K562 (cell line): Measurements from ENCODE around the gene LAMA2. TPM values are rescaled to one million over a fixed set of nuclear protein-coding genes. Genes with fewer than 3 reads are reported as not detected.

ENCODE experiments used
- ATAC-seq: fragments of 200-7000 bp; cut with Tn5 transposase; 3 replicates; pipeline ENCODE4 v1.9.1; 2020; ENCODE audit warnings: moderate library complexity
- BruUV-seq: library from RNA; stranded (reverse); fragments of 400-500 nt; replicated peaks from 2 replicates; lab custom pipeline; 2021; lab: Mats Ljungman, UMichigan
- CTCF ChIA-PET: fragments of 300-600 bp; formaldehyde crosslinking; extraction: SDS; loops from one replicate; lab custom pipeline; 2021; ENCODE audit warnings: low intra/inter-chr PET ratio; lab: Yijun Ruan, JAX
- POLR2A ChIA-PET: fragments of 300-600, 350-650 bp; sonication (Branson Sonifier 250); formaldehyde crosslinking; extraction: SDS; loops from one replicate; lab custom pipeline; 2021; ENCODE audit warnings: antibody characterized with exemption, inconsistent platforms; lab: Yijun Ruan, JAX
- DNase-seq, 4 experiments: peaks; one replicate each; pipeline versions ENCODE4 v3.0.0 to v3.0.0-alpha.2; 2011 to 2018; ENCODE audit warnings: low spot score in 3 of 4, mixed read lengths in 3 of 4; ENCODE audit errors: extremely low read depth in 1 of 4
- FAIRE-seq: peaks from 2 replicates; lab custom pipeline; 2011; peaks lifted over from hg19 to GRCh38; lab: Jason Lieb, UNC
- H2AFZ ChIP-seq: 2 replicates; pipeline ENCODE4 v1.6.0; 2011; ENCODE audit warnings: low read depth, low read length, control low read depth, inconsistent platforms
- H3K27ac ChIP-seq: fragments of 200-600 bp; 3 replicates; pipeline ENCODE4 v1.8.0; 2011; ENCODE audit warnings: low read depth, mild to moderate bottlenecking, control low read depth, inconsistent platforms, low read length, moderate library complexity, mixed read lengths; ENCODE audit errors: extremely low read depth
- H3K27me3 ChIP-seq, 2 experiments: fragments of 300-600 bp in 1 of 2; 2 replicates in 1 of 2; 3 replicates in 1 of 2; pipeline versions ENCODE4 v1.6.0 to v1.8.0; 2011; ENCODE audit warnings: inconsistent platforms in 2 of 2, low read length in 2 of 2, mild to moderate bottlenecking in 1 of 2, mixed read lengths in 1 of 2, moderate library complexity in 1 of 2; ENCODE audit not compliant: control insufficient read depth in 2 of 2, insufficient read depth in 2 of 2
- H3K36me3 ChIP-seq: fragments of 300-600 bp; 3 replicates; pipeline ENCODE4 v1.8.0; 2011; ENCODE audit warnings: mild to moderate bottlenecking, low read length, inconsistent platforms; ENCODE audit not compliant: control insufficient read depth, insufficient read depth
- H3K4me1 ChIP-seq, 2 experiments: fragments of 200-600 bp in 1 of 2; replicated peaks in 1 of 2; 2 replicates in 1 of 2; 3 replicates in 1 of 2; pipeline versions ENCODE4 v1.5.1 to v1.8.0; 2011; ENCODE audit warnings: inconsistent platforms in 2 of 2, low read length in 2 of 2, mild to moderate bottlenecking in 1 of 2, mixed read lengths in 1 of 2, moderate library complexity in 1 of 2; ENCODE audit not compliant: control insufficient read depth in 2 of 2, insufficient read depth in 2 of 2
- H3K4me2 ChIP-seq: 2 replicates; pipeline ENCODE4 v1.6.1; 2011; ENCODE audit warnings: low read length, control low read depth, inconsistent platforms, mixed read lengths; ENCODE audit not compliant: insufficient read depth
- H3K4me3 ChIP-seq: fragments of 200-600 bp; sonication (generic), shearing (Covaris generic); 2 replicates; pipeline ENCODE4 v1.5.1; 2016; ENCODE audit warnings: control low read depth, inconsistent platforms
- H3K79me2 ChIP-seq: fragments of 200-600 bp; 3 replicates; pipeline ENCODE4 v1.8.0; 2011; ENCODE audit warnings: low read length, inconsistent platforms; ENCODE audit not compliant: control insufficient read depth, insufficient read depth
- H3K9ac ChIP-seq, 2 experiments: 2 replicates each; pipeline versions ENCODE4 v1.6.0 to v1.6.1; 2011; ENCODE audit warnings: low read depth in 2 of 2, low read length in 2 of 2, control low read depth in 1 of 2, inconsistent platforms in 1 of 2, mild to moderate bottlenecking in 1 of 2, mixed read lengths in 1 of 2; ENCODE audit not compliant: insufficient read depth in 1 of 2
- H3K9me1 ChIP-seq: one replicate; pipeline ENCODE4 v1.6.0; 2011; ENCODE audit warnings: inconsistent platforms, mild to moderate bottlenecking, low read length, moderate library complexity; ENCODE audit not compliant: control insufficient read depth, insufficient read depth
- H3K9me3 ChIP-seq: replicated peaks from 2 replicates; pipeline ENCODE4 v1.5.1; 2011; ENCODE audit warnings: low read depth, low read length, inconsistent platforms; ENCODE audit not compliant: control insufficient read depth, insufficient read depth
- H4K20me1 ChIP-seq: replicated peaks from 2 replicates; pipeline ENCODE4 v1.6.1; 2011; ENCODE audit warnings: low read length, inconsistent platforms, mixed read lengths; ENCODE audit not compliant: control insufficient read depth, insufficient read depth
- ATF6 ChIP-seq: sonication (generic); formaldehyde crosslinking; IDR thresholded peaks from 2 replicates; pipeline ENCODE4 v1.4.0; 2020; ENCODE audit warnings: mild to moderate bottlenecking, missing genetic modification reagents
- E2F3 ChIP-seq: fragments of 250-450 bp; sonication (Bioruptor Pico); IDR thresholded peaks from 2 replicates; pipeline ENCODE4 v1.4.0; 2020; ENCODE audit warnings: mild to moderate bottlenecking
- HES1 ChIP-seq: fragments of 450-650 bp; IDR thresholded peaks from 2 replicates; pipeline ENCODE4 v1.6.1; 2016; ENCODE audit warnings: low read depth, mild to moderate bottlenecking, moderate library complexity
- JUNB ChIP-seq: fragments of 450-650 bp; formaldehyde crosslinking; conservative IDR thresholded peaks from 2 replicates; pipeline ENCODE4 v1.4.0; 2020; ENCODE audit warnings: mild to moderate bottlenecking
- JUND ChIP-seq, 2 experiments: IDR thresholded peaks; 2 replicates in 1 of 2; 3 replicates in 1 of 2; pipeline ENCODE4 v1.6.1; 2011; ENCODE audit warnings: borderline replicate concordance in 2 of 2, low read depth in 2 of 2, low read length in 2 of 2, improper control_type of control experiment in 1 of 2, missing biosample characterization in 1 of 2, missing genetic modification characterization in 1 of 2, missing genetic modification reagents in 1 of 2
- KHSRP ChIP-seq: fragments of 450-650 bp; IDR thresholded peaks from 2 replicates; pipeline ENCODE4 v1.6.1; 2017
- PRPF4 ChIP-seq: fragments of 200-400 bp; formaldehyde crosslinking; IDR thresholded peaks from one replicate; pipeline ENCODE4 v1.6.1; 2017; ENCODE audit warnings: low read length, low read depth, mild to moderate bottlenecking; ENCODE audit not compliant: insufficient read depth, poor library complexity, severe bottlenecking
- ZBTB8A ChIP-seq: fragments of 450-650 bp; IDR thresholded peaks from 2 replicates; pipeline ENCODE4 v1.6.1; 2018; ENCODE audit warnings: mild to moderate bottlenecking, moderate library complexity; ENCODE audit not compliant: partially characterized antibody
- ZNF589 ChIP-seq: fragments of 200-800 bp; sonication (Bioruptor generic); IDR thresholded peaks from 2 replicates; pipeline ENCODE4 v1.6.1; 2016; ENCODE audit warnings: low read depth, missing genetic modification characterization, missing compliant biosample characterization
- ZNF644 ChIP-seq: fragments of 200-800 bp; sonication (Bioruptor generic); IDR thresholded peaks from 2 replicates; pipeline ENCODE4 v1.6.1; 2016; ENCODE audit warnings: low read depth, missing genetic modification characterization, missing compliant biosample characterization
- WGBS: fragments of 100-300 bp; shearing (Covaris generic); methylation state at CpG from one replicate; pipeline ENCODE4 v1.1.6; 2016; ENCODE audit warnings: low coverage, mixed read lengths; ENCODE audit not compliant: insufficient coverage; ENCODE audit errors: missing lambda C conversion rate; 5-methylcytosine and 5-hydroxymethylcytosine counted together
- in situ Hi-C: fragments of 300-500 bp; cut with MboI; formaldehyde crosslinking; loops from 4 replicates; pipeline ENCODE4 v1.15.0; 2018; ENCODE audit warnings: inconsistent platforms, mixed read lengths
- intact Hi-C: fragments of 100-400 bp; cut with micrococcal nuclease; formaldehyde crosslinking; loops from 2 replicates; pipeline ENCODE4 v1.14.2; 2022
- polyA plus RNA-seq, 8 experiments: library from polyadenylated mRNA; depleted of rRNA in 4 of 8; stranded (reverse) in 5 of 8; unstranded in 3 of 8; fragments of >200 nt; fragmentation: Nextera tagmentation in 2 of 8; fragmentation: Illumina TruSeq in 1 of 8; extraction: Ambion mirVana in 2 of 8; extraction: Trizol in 1 of 8; gene quantifications; 2 replicates each; pipeline versions ENCODE4 v1.2.1 to v1.2.3, GENCODE V29; 2011 to 2014; ENCODE audit warnings: inconsistent platforms in 1 of 8, missing spikeins in 1 of 8
- total RNA-seq, 7 experiments: library from RNA; depleted of rRNA in 6 of 7; stranded (reverse); fragments of >200 nt in 6 of 7; fragmentation: Illumina TruSeq in 2 of 7; extraction: Trizol in 2 of 7; gene quantifications; 2 replicates each; pipeline versions ENCODE4 v1.2.1 to v1.2.3, GENCODE V29; 2011 to 2021; ENCODE audit warnings: low replicate concordance in 1 of 7

The LAMA2 gene
- total and polyA plus RNA-seq, 9 of the 15 experiments (the other 6 are each of a cell fraction or from before 2014, with no cell fraction given), result 0.04 to 1.5 (median 0.36) TPM

GRCh38 chr6:129490521-129491255, 607.8 kb downstream of the LAMA2 start (continued):
- TF ChIP-seq JUNB (CRISPR knock-in tag), result no peak
- no peak for TF ChIP-seq ZNF644 (tag)
- TF ChIP-seq E2F3 (CRISPR knock-in tag), result no peak
- TF ChIP-seq JUND (IDR thresholded peaks at IDR 0.05; ENCODE audit: borderline replicate concordance, low read depth, low read length), result peak; percentile 82
- no peak; the same call in 1 of the 3 replicates for TF ChIP-seq JUND (tag; IDR thresholded peaks at IDR 0.05; ENCODE audit: borderline replicate concordance, low read depth, low read length)
- no peak for TF ChIP-seq PRPF4
- no peak for TF ChIP-seq KHSRP

- Histone ChIP-seq H3K27me3 (no peaks in the 10 kb centered on the region), H3K4me2 (peak overlapping the region; percentile 62; the same call in 1 of the 2 replicates), H2AFZ (peak overlapping the region; percentile 90), H3K9me1 (no peaks in the 10 kb centered on the region), H3K4me1 (peaks cover 0 to 10% of the 10 kb centered on the region in 2 experiments; a peak in 3 of 5 replicates), H3K79me2 (no peaks in the 10 kb centered on the region), H3K9me3 (no peaks in the 10 kb centered on the region), H4K20me1 (no peaks in the 10 kb centered on the region), H3K27ac (peak overlapping the region; percentile 72; the same call in 2 of the 3 replicates), H3K9ac (no peak overlapping the region), H3K36me3 (no peaks in the 10 kb centered on the region), H3K4me3 (no peak overlapping the region)
- in situ Hi-C loops (loop anchor here (10.0 kb wide), 1 partner anchor 533 kb away; no protein-coding TSS in a partner anchor), intact Hi-C loops (no loop called here)
- ChIA-PET POLR2A (interaction anchor here (0.6 to 1.2 kb wide), 3 partner anchors 9 to 85 kb away, joined by 4 to 6 read pairs (median 4); no protein-coding TSS in a partner anchor), CTCF (no interaction called here)
- no TSS peak for BruUV-seq
- TF ChIP-seq ZBTB8A (no peak), HES1 (no peak), ATF6 (CRISPR knock-in tag) (no peak), ZNF589 (0 out of 2 replicates have a peak, but pooled peaks have one; percentile 28)
- ATAC-seq, result peak; percentile 29; the same call in 1 of the 3 replicates
- FAIRE-seq, result no peak
- WGBS, result 79% methylated on average over 6 of the region's 6 CpGs
- no peak for DNase-seq
Observed at GRCh38 chr6:129491436-129491835, 608.5 kb downstream of the LAMA2 start.
